Left ventricle myocardium inferior (tissue), 1 donor: Measurements from ENCODE around the gene MMAA. TPM values are rescaled to one million over a fixed set of nuclear protein-coding genes. Genes with fewer than 3 reads are reported as not detected.
"Not testable (repeated sequence)": the region's sequence is repeated elsewhere in the genome, so short reads cannot be mapped to it uniquely, and the experiment has no call there.

ENCODE experiments used
- DNase-seq: peaks from one replicate; pipeline ENCODE4 v3.0.0-alpha.2; 2020
- H3K27ac ChIP-seq: fragments of 200-600 bp; replicated peaks from 2 replicates; pipeline ENCODE4 v1.8.0; 2021
- H3K27me3 ChIP-seq: fragments of 200-600 bp; 2 replicates; pipeline ENCODE4 v1.8.0; 2021; ENCODE audit warnings: low read depth
- H3K36me3 ChIP-seq: fragments of 200-600 bp; 2 replicates; pipeline ENCODE4 v1.8.0; 2021
- H3K4me1 ChIP-seq: fragments of 200-600 bp; 2 replicates; pipeline ENCODE4 v1.8.0; 2021
- H3K4me3 ChIP-seq: fragments of 200-600 bp; 2 replicates; pipeline ENCODE4 v1.8.0; 2021; ENCODE audit warnings: mild to moderate bottlenecking, moderate library complexity
- H3K9me3 ChIP-seq: fragments of 200-600 bp; replicated peaks from 2 replicates; pipeline ENCODE4 v1.8.0; 2021
- intact Hi-C: fragments of 100-400 bp; cut with micrococcal nuclease; formaldehyde crosslinking; loops from one replicate; pipeline ENCODE4 v1.11.0; 2022
- total RNA-seq: library from RNA; stranded (reverse); fragmentation: NEBNext Ultra II Directional; extraction: Animal tissue kit (Norgen Biotek cat#: 25700); gene quantifications from one replicate; pipeline ENCODE4 v1.2.1, GENCODE V29; 2021
- TF ChIP-seq, protein P1 (sequence below): fragments of 200-600 bp; IDR thresholded peaks from 2 replicates; pipeline ENCODE4 v1.8.0; 2021; ENCODE audit warnings: antibody characterized with exemption, mild to moderate bottlenecking, borderline replicate concordance
- donor health status: DM: no; HTN: yes; CAD: no; lungs with severe emphysema.

The MMAA gene
- total RNA-seq, 1 donor from 2014 or later = 7.2 TPM

DNA sequence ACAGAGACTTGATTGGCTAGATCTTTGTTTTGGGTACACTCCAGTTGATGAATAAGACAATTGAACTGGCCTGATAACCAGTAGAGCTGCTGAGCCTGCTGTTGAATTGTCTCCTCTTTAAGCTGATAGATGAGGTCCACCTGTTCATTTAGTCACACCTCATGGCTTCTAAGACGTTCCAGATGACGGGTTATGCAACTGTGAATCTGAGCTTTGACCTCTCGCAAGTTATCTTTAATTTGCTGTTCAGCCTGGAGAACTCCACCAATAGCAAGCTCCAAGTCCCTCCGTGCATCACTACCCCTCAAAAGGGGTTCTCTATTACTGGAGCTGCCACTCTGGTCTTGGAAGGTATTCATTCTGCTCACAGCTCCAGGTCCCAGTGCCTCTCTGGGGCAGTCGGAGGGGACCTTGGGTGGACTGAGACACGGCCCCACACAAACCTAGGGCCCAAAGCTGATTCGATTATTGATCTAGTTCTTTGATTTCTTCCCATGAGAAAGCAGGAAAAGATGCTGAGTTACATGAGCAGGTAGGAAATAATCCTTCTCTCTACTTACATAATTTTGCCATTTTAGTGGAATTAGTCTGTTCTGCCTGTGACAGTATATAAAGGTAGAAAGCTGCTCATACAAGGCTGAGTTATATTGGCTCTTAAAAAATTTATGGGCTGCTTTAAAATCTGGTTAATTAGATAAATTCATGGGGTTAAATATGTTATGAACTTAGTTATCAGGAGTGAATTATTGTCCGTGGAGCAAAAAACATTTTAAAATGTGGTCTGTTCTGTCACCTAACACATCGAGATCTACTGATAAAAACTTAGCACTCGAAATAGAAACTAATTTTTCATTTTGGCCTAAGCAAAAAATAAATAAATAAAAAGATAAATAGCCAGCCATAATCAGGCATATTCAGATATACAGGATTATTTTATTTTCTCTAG lies 6.8 kb downstream of the MMAA start:
- intact Hi-C loops = no loop called here
- DNase-seq = no peak

GRCh38 chr4:145626623-145626982 lies 7.4 kb downstream of the MMAA start:
- intact Hi-C loops = no loop called here
- TF ChIP-seq, protein P1, sequence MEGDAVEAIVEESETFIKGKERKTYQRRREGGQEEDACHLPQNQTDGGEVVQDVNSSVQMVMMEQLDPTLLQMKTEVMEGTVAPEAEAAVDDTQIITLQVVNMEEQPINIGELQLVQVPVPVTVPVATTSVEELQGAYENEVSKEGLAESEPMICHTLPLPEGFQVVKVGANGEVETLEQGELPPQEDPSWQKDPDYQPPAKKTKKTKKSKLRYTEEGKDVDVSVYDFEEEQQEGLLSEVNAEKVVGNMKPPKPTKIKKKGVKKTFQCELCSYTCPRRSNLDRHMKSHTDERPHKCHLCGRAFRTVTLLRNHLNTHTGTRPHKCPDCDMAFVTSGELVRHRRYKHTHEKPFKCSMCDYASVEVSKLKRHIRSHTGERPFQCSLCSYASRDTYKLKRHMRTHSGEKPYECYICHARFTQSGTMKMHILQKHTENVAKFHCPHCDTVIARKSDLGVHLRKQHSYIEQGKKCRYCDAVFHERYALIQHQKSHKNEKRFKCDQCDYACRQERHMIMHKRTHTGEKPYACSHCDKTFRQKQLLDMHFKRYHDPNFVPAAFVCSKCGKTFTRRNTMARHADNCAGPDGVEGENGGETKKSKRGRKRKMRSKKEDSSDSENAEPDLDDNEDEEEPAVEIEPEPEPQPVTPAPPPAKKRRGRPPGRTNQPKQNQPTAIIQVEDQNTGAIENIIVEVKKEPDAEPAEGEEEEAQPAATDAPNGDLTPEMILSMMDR = no peak
- H3K4me1 ChIP-seq = no peaks in the 10 kb centered on the region
- no peak overlapping the region for H3K4me3 ChIP-seq
- no peaks in the 10 kb centered on the region for H3K27me3 ChIP-seq
- H3K9me3 ChIP-seq = no peaks in the 10 kb centered on the region
- no peak for DNase-seq
- H3K27ac ChIP-seq = no peak overlapping the region
- peaks cover 7% of the 10 kb centered on the region for H3K36me3 ChIP-seq

More for the DNA sequence above, 6.8 kb downstream of the MMAA start:
- no peaks in the 10 kb centered on the region for H3K9me3 ChIP-seq
- no peaks in the 10 kb centered on the region for H3K27me3 ChIP-seq
- TF ChIP-seq, protein P1 = no peak
- no peak overlapping the region for H3K27ac ChIP-seq
- H3K4me3 ChIP-seq = no peak overlapping the region
- H3K4me1 ChIP-seq = no peaks in the 10 kb centered on the region
- H3K36me3 ChIP-seq = peaks cover 7% of the 10 kb centered on the region

- no peaks in the 10 kb centered on the region for H3K27me3 ChIP-seq
These were observed 15.9 kb downstream of the MMAA start for GRCh38 chr4:145635117-145635516.

DNA sequence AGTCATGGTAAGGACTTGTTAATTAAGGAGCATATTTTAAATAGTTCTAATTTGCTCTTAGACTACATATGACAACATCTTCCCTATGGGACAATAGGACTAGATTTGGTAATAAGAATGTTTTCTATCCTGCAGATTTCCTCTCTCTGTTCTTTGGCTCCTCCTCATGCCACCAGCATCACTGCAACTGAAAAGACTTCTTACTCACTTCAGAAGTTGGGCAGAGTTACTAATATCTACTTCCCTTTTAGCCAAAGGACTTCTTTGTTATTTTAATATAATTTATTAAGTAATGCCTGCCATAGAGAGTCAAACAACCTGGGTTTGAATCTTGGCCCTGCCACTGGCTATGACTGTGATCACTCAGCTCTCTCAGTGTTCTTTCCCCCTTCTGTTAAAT lies 16.4 kb downstream of the MMAA start:
- TF ChIP-seq, protein P1 = no peak
- Histone ChIP-seq H3K36me3 (peaks cover 29% of the 10 kb centered on the region), H3K4me3 (no peak overlapping the region), H3K4me1 (peaks cover 10% of the 10 kb centered on the region), H3K27ac (no peak overlapping the region), H3K9me3 (no peaks in the 10 kb centered on the region), H3K27me3 (no peaks in the 10 kb centered on the region)
- intact Hi-C loops = no loop called here
- no peak for DNase-seq

More at GRCh38 chr4:145635117-145635516, 15.9 kb downstream of the MMAA start:
- Histone ChIP-seq H3K4me1 (peaks cover 5% of the 10 kb centered on the region), H3K36me3 (peaks cover 27% of the 10 kb centered on the region), H3K9me3 (no peaks in the 10 kb centered on the region), H3K4me3 (no peak overlapping the region), H3K27ac (no peak overlapping the region)
- TF ChIP-seq, protein P1 = no peak
- DNase-seq = no peak
- intact Hi-C loops = no loop called here

- H3K4me1 ChIP-seq = peaks cover 11% of the 10 kb centered on the region
- intact Hi-C loops = no loop called here
- no peaks in the 10 kb centered on the region for H3K9me3 ChIP-seq
- H3K4me3 ChIP-seq = no peak overlapping the region
- no peaks in the 10 kb centered on the region for H3K27me3 ChIP-seq
- TF ChIP-seq, protein P1 = no peak
- H3K36me3 ChIP-seq = peaks cover 21% of the 10 kb centered on the region
- no peak overlapping the region for H3K27ac ChIP-seq
- no peak for DNase-seq
These were observed 20.1 kb downstream of the MMAA start for GRCh38 chr4:145639186-145639698.

GRCh38 chr4:145640236-145640635 lies 21.1 kb downstream of the MMAA start:
- H3K9me3 ChIP-seq, H3K27me3 ChIP-seq, H3K4me3 ChIP-seq, H3K27ac ChIP-seq, intact Hi-C loops, DNase-seq: not testable (repeated sequence)
- H3K36me3 ChIP-seq = peaks cover 18% of the 10 kb centered on the region
- peaks cover 11% of the 10 kb centered on the region for H3K4me1 ChIP-seq
